K562 (cell line): ENCODE results near the gene LRP2BP. TPM values are rescaled to one million over a fixed set of nuclear protein-coding genes. Genes with fewer than 3 reads are reported as not detected.

Experiments used
- ARHGAP35 ChIP-seq: fragments of 450-650 bp; IDR thresholded peaks from 2 replicates; pipeline ENCODE4 v1.6.1; 2018; ENCODE audit not compliant: partially characterized antibody
- ATF6 ChIP-seq: sonication (generic); formaldehyde crosslinking; IDR thresholded peaks from 2 replicates; pipeline ENCODE4 v1.4.0; 2020; ENCODE audit warnings: mild to moderate bottlenecking, missing genetic modification reagents
- BACH1 ChIP-seq: fragments of 200-800 bp; sonication (Bioruptor generic); IDR thresholded peaks from 2 replicates; pipeline ENCODE4 v1.6.1; 2016; ENCODE audit warnings: missing genetic modification characterization, missing compliant biosample characterization
- CREM ChIP-seq: IDR thresholded peaks from 2 replicates; pipeline ENCODE4 v1.6.1; 2014; ENCODE audit warnings: antibody characterized with exemption, low read depth
- DIDO1 ChIP-seq: fragments of 450-650 bp; IDR thresholded peaks from 2 replicates; pipeline ENCODE4 v1.6.1; 2016; ENCODE audit warnings: low read depth, missing biosample characterization, missing genetic modification characterization
- ETV5 ChIP-seq: sonication (generic); formaldehyde crosslinking; IDR thresholded peaks from 2 replicates; pipeline ENCODE4 v1.4.0; 2020; ENCODE audit warnings: low read depth, mild to moderate bottlenecking, missing genetic modification reagents
- HDGF ChIP-seq: fragments of 450-650 bp; IDR thresholded peaks from 2 replicates; pipeline ENCODE4 v1.6.1; 2016
- KDM5B ChIP-seq: fragments of 200-600 bp; sonication (generic); IDR thresholded peaks from 2 replicates; pipeline ENCODE4 v1.6.1; 2012; ENCODE audit warnings: low read depth, mild to moderate bottlenecking, moderate library complexity, low read length, control low read depth, inconsistent platforms; ENCODE audit not compliant: insufficient replicate concordance
- LEF1 ChIP-seq: fragments of 450-650 bp; IDR thresholded peaks from 2 replicates; pipeline ENCODE4 v1.6.1; 2016; ENCODE audit warnings: mild to moderate bottlenecking
- MAZ ChIP-seq, 2 experiments: fragments of 450-650 bp in 1 of 2; sonication (generic) in 1 of 2; formaldehyde crosslinking; IDR thresholded peaks in 1 of 2; conservative IDR thresholded peaks in 1 of 2; 2 replicates each; pipeline versions ENCODE4 v1.4.0 to v1.5.0; 2020; ENCODE audit warnings: mild to moderate bottlenecking in 1 of 2, missing genetic modification reagents in 1 of 2
- RBM39 ChIP-seq: fragments of 200-400 bp; formaldehyde crosslinking; optimal IDR thresholded peaks from 2 replicates; pipeline ENCODE3; 2018; ENCODE audit warnings: low read depth, low read length
- SIN3B ChIP-seq: fragments of 450-650 bp; IDR thresholded peaks from 2 replicates; pipeline ENCODE4 v1.6.1; 2017; ENCODE audit warnings: low read depth, mild to moderate bottlenecking, moderate library complexity
- SMARCA4 ChIP-seq: fragments of 450-650 bp; IDR thresholded peaks from 2 replicates; pipeline ENCODE4 v1.6.1; 2016
- SOX6 ChIP-seq: fragments of 450-650 bp; IDR thresholded peaks from 2 replicates; pipeline ENCODE4 v1.6.1; 2014; ENCODE audit warnings: mild to moderate bottlenecking
- STAT5A ChIP-seq: IDR thresholded peaks from 2 replicates; pipeline ENCODE4 v1.6.1; 2012; ENCODE audit warnings: low read length, inconsistent platforms, borderline replicate concordance
- TFAP4 ChIP-seq: sonication (generic); formaldehyde crosslinking; IDR thresholded peaks from 2 replicates; pipeline ENCODE4 v1.8.0; 2022; ENCODE audit warnings: missing genetic modification reagents, mild to moderate bottlenecking, moderate library complexity, borderline replicate concordance
- ZKSCAN3 ChIP-seq: fragments of 250-450 bp; sonication (Bioruptor Pico); IDR thresholded peaks from 2 replicates; pipeline ENCODE4 v1.4.0; 2020
- ZNF121 ChIP-seq: sonication (generic); formaldehyde crosslinking; conservative IDR thresholded peaks from 2 replicates; pipeline ENCODE4 v1.8.0; 2022; ENCODE audit warnings: missing genetic modification reagents
- ZNF146 ChIP-seq: IDR thresholded peaks from one replicate; pipeline ENCODE4 v1.6.1; 2018; ENCODE audit warnings: missing compliant biosample characterization; ENCODE audit not compliant: unreplicated experiment
- ZNF274 ChIP-seq: IDR thresholded peaks from 2 replicates; pipeline ENCODE4 v1.6.1; 2011; ENCODE audit warnings: low read depth, mild to moderate bottlenecking, low read length, moderate library complexity, borderline replicate concordance
- ZNF699 ChIP-seq: fragments of 250-450 bp; sonication (Bioruptor Pico); IDR thresholded peaks from 2 replicates; pipeline ENCODE4 v1.8.0; 2021; ENCODE audit warnings: mild to moderate bottlenecking, moderate library complexity; ENCODE audit not compliant: insufficient replicate concordance
- polyA plus RNA-seq, 8 experiments: library from polyadenylated mRNA; depleted of rRNA in 4 of 8; stranded (reverse) in 5 of 8; unstranded in 3 of 8; fragments of >200 nt; fragmentation: Nextera tagmentation in 2 of 8; fragmentation: Illumina TruSeq in 1 of 8; extraction: Ambion mirVana in 2 of 8; extraction: Trizol in 1 of 8; gene quantifications; 2 replicates each; pipeline versions ENCODE4 v1.2.1 to v1.2.3, GENCODE V29; 2011 to 2014; ENCODE audit warnings: inconsistent platforms in 1 of 8, missing spikeins in 1 of 8
- total RNA-seq, 7 experiments: library from RNA; depleted of rRNA in 6 of 7; stranded (reverse); fragments of >200 nt in 6 of 7; fragmentation: Illumina TruSeq in 2 of 7; extraction: Trizol in 2 of 7; gene quantifications; 2 replicates each; pipeline versions ENCODE4 v1.2.1 to v1.2.3, GENCODE V29; 2011 to 2021; ENCODE audit warnings: low replicate concordance in 1 of 7
- TF ChIP-seq, protein P1 (sequence below): fragments of 250-450 bp; sonication (Bioruptor Pico); IDR thresholded peaks from 2 replicates; pipeline ENCODE4 v1.4.0; 2020; ENCODE audit warnings: borderline replicate concordance
- TF ChIP-seq, protein P2 (sequence below), 3 experiments: fragments of 200-800 bp in 1 of 3; sonication (Bioruptor generic) in 1 of 3; sonication (generic) in 1 of 3; formaldehyde crosslinking in 1 of 3; IDR thresholded peaks; 2 replicates each; pipeline versions ENCODE4 v1.6.1 to v1.8.0; 2016 to 2022; ENCODE audit warnings: mild to moderate bottlenecking in 2 of 3, missing compliant biosample characterization in 2 of 3, missing genetic modification characterization in 2 of 3, missing genetic modification reagents in 1 of 3

LRP2BP gene
- total and polyA plus RNA-seq, 9 of the 15 experiments (the other 6 are each of a cell fraction or from before 2014, with no cell fraction given) = 0.42 to 2.1 (median 0.62) TPM

GRCh38 chr4:185396724-185397385 is 1.1 kb upstream of the LRP2BP start, which contains the start of gene ANKRD37 (continued):
- TF ChIP-seq ZNF699 (CRISPR knock-in tag) (no peak), ARHGAP35 (no peak), CREM (no peak), SMARCA4 (no peak), ZNF274 (no peak), STAT5A (no peak), MAZ (CRISPR knock-in tag; conservative IDR thresholded peaks at IDR 0.05 in 1 of 2, IDR thresholded peaks at IDR 0.05 in 1 of 2) (0 out of 4 replicates have a peak, but pooled peaks of 1 of the 2 experiments have one; percentile 7), BACH1 (tag) (no peak), KDM5B (peak; percentile 76), SIN3B (no peak), DIDO1 (no peak), ATF6 (CRISPR knock-in tag) (no peak), HDGF (no peak), RBM39 (no peak), ZKSCAN3 (CRISPR knock-in tag) (no peak), TFAP4 (CRISPR knock-in tag) (no peak), ETV5 (CRISPR knock-in tag) (0 out of 2 replicates have a peak, but pooled peaks have one; percentile 62), LEF1 (no peak), ZNF121 (CRISPR knock-in tag) (no peak), SOX6 (peak; percentile 27; the same call in 1 of the 2 replicates), ZNF146 (no peak)
- TF ChIP-seq, protein P1, sequence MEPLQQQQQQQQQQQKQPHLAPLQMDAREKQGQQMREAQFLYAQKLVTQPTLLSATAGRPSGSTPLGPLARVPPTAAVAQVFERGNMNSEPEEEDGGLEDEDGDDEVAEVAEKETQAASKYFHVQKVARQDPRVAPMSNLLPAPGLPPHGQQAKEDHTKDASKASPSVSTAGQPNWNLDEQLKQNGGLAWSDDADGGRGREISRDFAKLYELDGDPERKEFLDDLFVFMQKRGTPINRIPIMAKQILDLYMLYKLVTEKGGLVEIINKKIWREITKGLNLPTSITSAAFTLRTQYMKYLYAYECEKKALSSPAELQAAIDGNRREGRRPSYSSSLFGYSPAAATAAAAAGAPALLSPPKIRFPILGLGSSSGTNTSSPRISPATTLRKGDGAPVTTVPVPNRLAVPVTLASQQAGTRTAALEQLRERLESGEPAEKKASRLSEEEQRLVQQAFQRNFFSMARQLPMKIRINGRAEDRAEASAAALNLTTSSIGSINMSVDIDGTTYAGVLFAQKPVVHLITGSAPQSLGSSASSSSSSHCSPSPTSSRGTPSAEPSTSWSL = no peak
- TF ChIP-seq, protein P2, sequence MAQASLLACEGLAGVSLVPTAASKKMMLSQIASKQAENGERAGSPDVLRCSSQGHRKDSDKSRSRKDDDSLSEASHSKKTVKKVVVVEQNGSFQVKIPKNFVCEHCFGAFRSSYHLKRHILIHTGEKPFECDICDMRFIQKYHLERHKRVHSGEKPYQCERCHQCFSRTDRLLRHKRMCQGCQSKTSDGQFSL (CRISPR knock-in tag; IDR thresholded peaks at IDR 0.05) = no peak
- TF ChIP-seq, protein P2 (tag; IDR thresholded peaks at IDR 0.05) = no peak
